Measurements from ENCODE around the gene PSAT1.

The PSAT1 gene

GRCh38 chr9:78296893-78297671 is at the start of gene PSAT1:
TSS of gene PSAT1 (plus strand) at chr9:78297125. CDS start at chr9:78297211, 86 bp downstream.
- H3K4me3 ChIP-seq (ENCODE audit: low read depth, low read length), result peak within 1 kb of the TSS; percentile 88
- no peaks in the 10 kb centered on the region for H3K36me3 ChIP-seq (replicated peaks)
- in situ Hi-C loops (cut with HindIII; ENCODE audit: low pct_ligation_motif_present, low sequenced_read_pairs), result no loop called here
- peak; percentile 95 for DNase-seq
- peak within 1 kb of the TSS; percentile 69 for H3K27ac ChIP-seq
- TF ChIP-seq CTCF (IDR thresholded peaks at IDR 0.05; ENCODE audit: low read depth, low read length, missing control alignments), result no peak
- H3K27me3 ChIP-seq (replicated peaks), result no peaks in the 10 kb centered on the region

- H3K27ac ChIP-seq, result no peak overlapping the region
- DNase-seq, result no peak
- H3K36me3 ChIP-seq (replicated peaks), result no peaks in the 10 kb centered on the region
- TF ChIP-seq CTCF (IDR thresholded peaks at IDR 0.05; ENCODE audit: low read depth, low read length, missing control alignments), result no peak
- in situ Hi-C loops (cut with HindIII; ENCODE audit: low pct_ligation_motif_present, low sequenced_read_pairs), result no loop called here
- no peak overlapping the region for H3K4me3 ChIP-seq (ENCODE audit: low read depth, low read length)
- no peaks in the 10 kb centered on the region for H3K27me3 ChIP-seq (replicated peaks)
Measured at GRCh38 chr9:78248635-78249034, 48.3 kb upstream of the PSAT1 start.

- Histone ChIP-seq H3K36me3 (replicated peaks) (no peaks in the 10 kb centered on the region), H3K27me3 (replicated peaks) (no peaks in the 10 kb centered on the region), H3K27ac (no peak overlapping the region), H3K4me3 (ENCODE audit: low read depth, low read length) (no peak overlapping the region)
- in situ Hi-C loops (cut with HindIII; ENCODE audit: low pct_ligation_motif_present, low sequenced_read_pairs), result no loop called here
- DNase-seq, result no peak
- TF ChIP-seq CTCF (IDR thresholded peaks at IDR 0.05; ENCODE audit: low read depth, low read length, missing control alignments), result no peak
Measured at GRCh38 chr9:78249542-78249941, 47.4 kb upstream of the PSAT1 start.

GRCh38 chr9:78252616-78253015 is 44.3 kb upstream of the PSAT1 start:
- Histone ChIP-seq H3K27ac (no peak overlapping the region), H3K4me3 (ENCODE audit: low read depth, low read length) (no peak overlapping the region), H3K27me3 (replicated peaks) (no peaks in the 10 kb centered on the region), H3K36me3 (replicated peaks) (peaks cover 2% of the 10 kb centered on the region)
- in situ Hi-C loops (cut with HindIII; ENCODE audit: low pct_ligation_motif_present, low sequenced_read_pairs), result no loop called here
- TF ChIP-seq CTCF (IDR thresholded peaks at IDR 0.05; ENCODE audit: low read depth, low read length, missing control alignments), result no peak
- DNase-seq, result no peak

GRCh38 chr9:78253285-78253684 is 43.6 kb upstream of the PSAT1 start:
- Histone ChIP-seq H3K36me3 (replicated peaks) (peaks cover 2% of the 10 kb centered on the region), H3K4me3 (ENCODE audit: low read depth, low read length) (no peak overlapping the region), H3K27ac (no peak overlapping the region), H3K27me3 (replicated peaks) (no peaks in the 10 kb centered on the region)
- no peak for TF ChIP-seq CTCF (IDR thresholded peaks at IDR 0.05; ENCODE audit: low read depth, low read length, missing control alignments)
- DNase-seq, result no peak
- in situ Hi-C loops (cut with HindIII; ENCODE audit: low pct_ligation_motif_present, low sequenced_read_pairs), result no loop called here

Measured in brain microvascular endothelial cell (primary cell).